Epithelial cell of proximal tubule (primary cell): Measurements from ENCODE around the gene PIWIL4. TPM values are rescaled to one million over a fixed set of nuclear protein-coding genes. Genes with fewer than 3 reads are reported as not detected.
"Not testable (repeated sequence)": the region's sequence is repeated elsewhere in the genome, so short reads cannot be mapped to it uniquely, and the experiment has no call there.

Source experiments
- DNase-seq: peaks from one replicate; pipeline ENCODE4 v3.0.0-alpha.2; 2011; ENCODE audit warnings: low read depth
- H3K4me3 ChIP-seq: 2 replicates; pipeline ENCODE4 v1.5.1; 2011; ENCODE audit warnings: low read depth, mild to moderate bottlenecking, low read length
- CTCF ChIP-seq: conservative IDR thresholded peaks from 2 replicates; pipeline ENCODE4 v1.5.1; 2012; ENCODE audit warnings: low read depth, mild to moderate bottlenecking, low read length
- total RNA-seq: library from RNA; depleted of rRNA; stranded (reverse); fragments of >200 nt; gene quantifications from 2 replicates; pipeline ENCODE4 v1.2.3, GENCODE V29; 2015

The PIWIL4 gene
- total RNA-seq, 1 donor from 2014 or later: 1.2 TPM

- H3K4me3 ChIP-seq: peak overlapping the region; percentile 62
Measured at GRCh38 chr11:94546886-94547285, 20.3 kb upstream of the PIWIL4 start.

GRCh38 chr11:94549146-94549545 lies 18.0 kb upstream of the PIWIL4 start:
- no peak for DNase-seq
- TF ChIP-seq CTCF: no peak
- H3K4me3 ChIP-seq: no peak overlapping the region

More at GRCh38 chr11:94546886-94547285, 20.3 kb upstream of the PIWIL4 start:
- no peak for DNase-seq
- no peak for TF ChIP-seq CTCF

DNA sequence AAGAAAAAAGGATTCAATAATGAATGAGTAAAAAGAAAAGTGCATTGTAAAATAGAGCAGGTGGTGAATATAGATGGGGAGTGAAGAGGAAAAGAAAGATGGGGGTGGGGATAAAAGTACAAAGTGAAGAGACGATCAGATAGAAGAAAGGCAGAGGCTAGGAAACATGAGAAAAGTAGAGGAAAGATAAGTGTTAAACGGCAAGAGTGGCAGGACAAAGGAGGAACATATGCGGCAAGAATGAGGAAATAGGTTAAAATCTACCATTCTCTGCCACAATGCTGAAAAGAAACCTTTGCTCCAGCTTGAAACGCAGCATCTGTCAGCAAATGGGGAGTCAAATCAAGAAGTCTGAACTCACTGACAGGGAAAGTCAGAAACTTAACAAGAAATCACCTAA lies 16.7 kb upstream of the PIWIL4 start:
- TF ChIP-seq CTCF: no peak
- H3K4me3 ChIP-seq: no peak overlapping the region
- DNase-seq: no peak

DNA sequence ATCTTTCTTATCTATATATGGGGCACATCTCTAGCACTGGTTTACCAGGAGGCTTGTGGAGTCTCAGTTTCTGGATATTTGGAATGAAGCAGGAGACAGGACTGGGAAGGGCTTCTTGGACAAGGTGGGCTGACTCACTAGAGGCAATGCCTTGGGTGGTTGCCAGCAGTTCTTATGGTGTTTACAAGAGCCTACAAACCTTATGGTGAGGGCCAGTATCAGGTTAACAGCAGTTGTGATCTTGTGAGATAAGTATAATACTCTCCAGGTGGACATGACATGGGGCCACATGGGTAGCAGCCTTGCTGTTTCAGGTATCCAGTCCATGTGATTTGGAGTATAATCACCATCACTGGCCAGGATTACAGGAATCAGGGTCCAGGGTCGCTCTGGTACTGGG lies 13.2 kb upstream of the PIWIL4 start:
- no peak for TF ChIP-seq CTCF
- no peak overlapping the region for H3K4me3 ChIP-seq
- no peak for DNase-seq

GRCh38 chr11:94555752-94556329 lies 11.3 kb upstream of the PIWIL4 start:
- DNase-seq, H3K4me3 ChIP-seq: not testable (repeated sequence)

- DNase-seq: no peak
- TF ChIP-seq CTCF: no peak
- no peak overlapping the region for H3K4me3 ChIP-seq
Measured at GRCh38 chr11:94557421-94557820, 9.7 kb upstream of the PIWIL4 start.

DNA sequence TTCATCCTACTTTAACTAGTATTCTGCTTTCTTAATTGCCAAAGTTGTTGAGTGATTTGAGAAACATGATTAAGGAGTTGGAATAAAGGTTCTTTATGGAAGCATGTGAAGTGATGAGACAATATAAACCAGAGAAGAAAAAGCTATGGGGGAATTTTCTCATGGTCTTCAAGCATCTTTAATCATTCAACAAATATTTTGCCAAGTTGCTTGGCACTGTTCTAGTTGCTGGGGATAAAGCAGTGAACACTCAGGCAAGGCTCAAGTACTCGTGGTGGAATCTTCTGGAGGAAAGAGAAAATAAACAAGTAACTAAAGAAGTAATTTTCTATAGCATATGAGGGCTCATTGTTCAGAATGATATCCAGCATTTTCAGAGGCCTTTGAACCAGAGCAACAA lies 9.2 kb upstream of the PIWIL4 start:
- H3K4me3 ChIP-seq: no peak overlapping the region
- TF ChIP-seq CTCF: no peak
- DNase-seq: no peak
